Esophagus (tissue), 2 donors: ENCODE data around the gene ANKRD13B. TPM values are rescaled to one million over a fixed set of nuclear protein-coding genes. Genes with fewer than 3 reads are reported as not detected.

Experiments used
- H3K27ac ChIP-seq, 2 donors: one replicate each; pipeline ENCODE4 v1.5.1; 2013; ENCODE audit warnings: low read depth in 2 of 2, mild to moderate bottlenecking in 2 of 2, inconsistent platforms in 1 of 2, low read length in 1 of 2, moderate library complexity in 1 of 2
- H3K27me3 ChIP-seq, 2 donors: one replicate each; pipeline ENCODE4 v1.6.1; 2013; ENCODE audit warnings: low read length in 2 of 2, control low read depth in 1 of 2, mild to moderate bottlenecking in 1 of 2; ENCODE audit not compliant: insufficient read depth in 2 of 2, control insufficient read depth in 1 of 2
- H3K36me3 ChIP-seq, 2 donors: one replicate each; pipeline ENCODE4 v1.6.1; 2013; ENCODE audit warnings: low read length in 1 of 2; ENCODE audit not compliant: control insufficient read depth in 2 of 2, insufficient read depth in 2 of 2
- H3K4me1 ChIP-seq, 2 donors: one replicate each; pipeline ENCODE4 v1.6.1; 2013; ENCODE audit warnings: low read length in 1 of 2; ENCODE audit not compliant: control insufficient read depth in 2 of 2, insufficient read depth in 2 of 2
- H3K4me3 ChIP-seq, 2 donors: one replicate each; pipeline ENCODE4 v1.5.1; 2013; ENCODE audit warnings: low read length in 2 of 2, mild to moderate bottlenecking in 2 of 2, low read depth in 1 of 2, moderate library complexity in 1 of 2
- H3K9me3 ChIP-seq, 2 donors: one replicate each; pipeline ENCODE4 v1.6.1; 2013; ENCODE audit warnings: mild to moderate bottlenecking in 2 of 2, low read depth in 1 of 2, low read length in 1 of 2, moderate library complexity in 1 of 2; ENCODE audit not compliant: control insufficient read depth in 2 of 2, insufficient read depth in 1 of 2
- WGBS, 2 donors: extraction: QIAGEN DNeasy Blood & Tissue Kit; methylation state at CpG; one replicate each; pipeline ENCODE4 v1.1.7; 2013; 5-methylcytosine and 5-hydroxymethylcytosine counted together
- polyA plus RNA-seq, 2 donors: library from polyadenylated mRNA; stranded (reverse); fragments of 200-250 nt; gene quantifications; one replicate each; pipeline ENCODE4 v1.2.3, GENCODE V29; 2013
- donor health status: healthy with polysubstance abuse.
- donor health status: Bipolar disorder and iron deficiency.

Gene ANKRD13B
- polyA plus RNA-seq, 2 donors = 3.5 to 6.5 TPM

GRCh38 chr17:29615492-29616299, 22.8 kb downstream of the ANKRD13B start:
- Histone ChIP-seq H3K4me3 (peak overlapping the region; percentile 17 to 26), H3K36me3 (no peaks in the 10 kb centered on the region), H3K27ac (peak overlapping the region; percentile 40 to 44), H3K4me1 (peaks cover 4 to 35% of the 10 kb centered on the region in 2 donors), H3K27me3 (no peaks in the 10 kb centered on the region), H3K9me3 (no peaks in the 10 kb centered on the region)
- 5 to 8% methylated on average over 65 to 74 of the region's 74 CpGs for WGBS, 2 donors

- Histone ChIP-seq H3K4me1 (peaks cover 4 to 37% of the 10 kb centered on the region in 2 donors), H3K9me3 (no peaks in the 10 kb centered on the region), H3K27me3 (no peaks in the 10 kb centered on the region), H3K27ac (no peak overlapping the region), H3K36me3 (no peaks in the 10 kb centered on the region), H3K4me3 (peak overlapping the region in 1 of 2 donors; percentile 18)
- 25 to 29% methylated on average over 32 of the region's 32 CpGs for WGBS, 2 donors
These were observed 23.5 kb downstream of the ANKRD13B start for GRCh38 chr17:29616300-29617048.

GRCh38 chr17:29617125-29617480, 24.2 kb downstream of the ANKRD13B start:
- Histone ChIP-seq H3K36me3 (no peaks in the 10 kb centered on the region), H3K27me3 (no peaks in the 10 kb centered on the region), H3K9me3 (no peaks in the 10 kb centered on the region), H3K27ac (no peak overlapping the region), H3K4me3 (peak overlapping the region; percentile 37 to 38), H3K4me1 (peaks cover 8 to 37% of the 10 kb centered on the region in 2 donors)
- WGBS, 2 donors = 1 to 4% methylated on average over 16 of the region's 16 CpGs

GRCh38 chr17:29617481-29618271, 24.7 kb downstream of the ANKRD13B start:
- Histone ChIP-seq H3K27ac (peak overlapping the region; percentile 6 to 78), H3K27me3 (no peaks in the 10 kb centered on the region), H3K9me3 (no peaks in the 10 kb centered on the region), H3K4me3 (peak overlapping the region; percentile 37 to 38), H3K4me1 (peaks cover 10 to 37% of the 10 kb centered on the region in 2 donors), H3K36me3 (no peaks in the 10 kb centered on the region)
- WGBS, 2 donors = 4 to 5% methylated on average over 68 of the region's 68 CpGs

GRCh38 chr17:29618272-29619065, 25.5 kb downstream of the ANKRD13B start:
- H3K27me3 ChIP-seq = no peaks in the 10 kb centered on the region
- peak overlapping the region in 1 of 2 donors; percentile 37 for H3K4me3 ChIP-seq
- 43 to 45% methylated on average over 22 of the region's 22 CpGs for WGBS, 2 donors
- no peaks in the 10 kb centered on the region for H3K9me3 ChIP-seq
- no peaks in the 10 kb centered on the region for H3K36me3 ChIP-seq
- H3K27ac ChIP-seq = peak overlapping the region in 1 of 2 donors; percentile 78
- peaks cover 12 to 39% of the 10 kb centered on the region in 2 donors for H3K4me1 ChIP-seq

GRCh38 chr17:29619251-29619650, 26.3 kb downstream of the ANKRD13B start:
- no peak overlapping the region for H3K27ac ChIP-seq
- H3K4me3 ChIP-seq = no peak overlapping the region
- no peaks in the 10 kb centered on the region for H3K36me3 ChIP-seq
- no peaks in the 10 kb centered on the region for H3K27me3 ChIP-seq
- no peaks in the 10 kb centered on the region for H3K9me3 ChIP-seq
- peaks cover 12 to 33% of the 10 kb centered on the region in 2 donors for H3K4me1 ChIP-seq

- H3K27ac ChIP-seq = no peak overlapping the region
- no peaks in the 10 kb centered on the region for H3K27me3 ChIP-seq
- H3K36me3 ChIP-seq = no peaks in the 10 kb centered on the region
- no peaks in the 10 kb centered on the region for H3K9me3 ChIP-seq
- H3K4me3 ChIP-seq = no peak overlapping the region
- WGBS, 2 donors = 83 to 91% methylated on average over 4 of the region's 4 CpGs
- peaks cover 12 to 26% of the 10 kb centered on the region in 2 donors for H3K4me1 ChIP-seq
These were observed 27.3 kb downstream of the ANKRD13B start for GRCh38 chr17:29620271-29620670.

GRCh38 chr17:29620779-29621500, 28.0 kb downstream of the ANKRD13B start:
- no peak overlapping the region for H3K4me3 ChIP-seq
- WGBS, 2 donors = 93 to 94% methylated on average over 12 of the region's 12 CpGs
- H3K27me3 ChIP-seq = no peaks in the 10 kb centered on the region
- no peak overlapping the region for H3K27ac ChIP-seq
- H3K36me3 ChIP-seq = no peaks in the 10 kb centered on the region
- no peaks in the 10 kb centered on the region for H3K9me3 ChIP-seq
- peaks cover 10 to 22% of the 10 kb centered on the region in 2 donors for H3K4me1 ChIP-seq
